HG02981 (cell line): ENCODE measurements around the gene MARCHF10.
"Not testable (repeated sequence)": the region's sequence is repeated elsewhere in the genome, so short reads cannot be mapped to it uniquely, and the experiment has no call there.

Experiments used
- ATAC-seq: cut with Tn5 transposase; IDR thresholded peaks from one replicate; pipeline ENCODE4 v1.9.1; 2021; ENCODE audit warnings: mild to moderate bottlenecking, moderate library complexity; ENCODE audit not compliant: unreplicated experiment

Gene MARCHF10, protein sequence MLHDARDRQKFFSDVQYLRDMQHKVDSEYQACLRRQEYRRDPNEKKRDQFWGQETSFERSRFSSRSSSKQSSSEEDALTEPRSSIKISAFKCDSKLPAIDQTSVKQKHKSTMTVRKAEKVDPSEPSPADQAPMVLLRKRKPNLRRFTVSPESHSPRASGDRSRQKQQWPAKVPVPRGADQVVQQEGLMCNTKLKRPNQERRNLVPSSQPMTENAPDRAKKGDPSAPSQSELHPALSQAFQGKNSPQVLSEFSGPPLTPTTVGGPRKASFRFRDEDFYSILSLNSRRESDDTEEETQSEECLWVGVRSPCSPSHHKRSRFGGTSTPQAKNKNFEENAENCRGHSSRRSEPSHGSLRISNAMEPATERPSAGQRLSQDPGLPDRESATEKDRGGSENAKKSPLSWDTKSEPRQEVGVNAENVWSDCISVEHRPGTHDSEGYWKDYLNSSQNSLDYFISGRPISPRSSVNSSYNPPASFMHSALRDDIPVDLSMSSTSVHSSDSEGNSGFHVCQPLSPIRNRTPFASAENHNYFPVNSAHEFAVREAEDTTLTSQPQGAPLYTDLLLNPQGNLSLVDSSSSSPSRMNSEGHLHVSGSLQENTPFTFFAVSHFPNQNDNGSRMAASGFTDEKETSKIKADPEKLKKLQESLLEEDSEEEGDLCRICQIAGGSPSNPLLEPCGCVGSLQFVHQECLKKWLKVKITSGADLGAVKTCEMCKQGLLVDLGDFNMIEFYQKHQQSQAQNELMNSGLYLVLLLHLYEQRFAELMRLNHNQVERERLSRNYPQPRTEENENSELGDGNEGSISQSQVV

DNA sequence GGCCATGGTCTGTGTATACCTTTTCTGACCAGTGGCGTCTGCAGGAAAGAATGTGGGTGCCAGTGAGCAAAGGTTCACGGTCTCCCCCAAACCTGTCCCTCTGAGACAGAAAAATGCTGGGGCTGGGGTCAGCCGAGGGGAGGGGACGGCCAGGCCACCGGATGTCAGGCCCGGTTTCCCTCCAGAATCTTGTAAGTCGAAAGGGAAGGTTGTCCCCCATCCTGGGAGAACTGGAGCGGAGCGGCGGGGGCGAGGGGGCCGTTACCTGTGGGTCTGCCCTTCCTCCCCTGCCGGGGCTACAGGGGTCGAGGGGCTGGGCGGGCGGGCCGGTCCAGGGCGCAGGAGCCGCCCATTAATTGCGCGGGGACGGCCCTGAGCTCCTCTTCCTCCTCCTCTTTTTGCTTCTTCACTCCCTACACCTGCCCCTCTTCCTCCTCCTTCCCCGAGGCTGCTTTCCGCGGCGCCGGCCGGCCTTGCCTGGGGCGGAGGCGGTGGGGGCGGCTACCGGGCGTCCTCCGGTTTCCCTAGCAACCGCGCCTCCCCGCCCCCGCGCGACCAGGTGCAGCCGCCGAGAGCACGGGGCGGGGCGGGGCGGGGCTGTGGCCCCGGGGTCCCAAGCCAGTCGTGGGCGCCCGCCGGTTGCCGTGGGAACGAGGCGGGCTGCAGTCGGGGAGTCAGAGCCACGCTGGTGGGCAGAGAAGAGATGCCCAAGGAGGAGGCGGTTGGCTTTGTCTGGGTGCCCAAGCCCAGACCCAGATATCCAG lies at the start of gene MARCHF10:
Gene MARCHF10 (minus strand): TSS at position 503 of the 764 bp plus-strand sequence. CDS start 6,579 bp downstream, outside the sequence.
- no peak for ATAC-seq

DNA sequence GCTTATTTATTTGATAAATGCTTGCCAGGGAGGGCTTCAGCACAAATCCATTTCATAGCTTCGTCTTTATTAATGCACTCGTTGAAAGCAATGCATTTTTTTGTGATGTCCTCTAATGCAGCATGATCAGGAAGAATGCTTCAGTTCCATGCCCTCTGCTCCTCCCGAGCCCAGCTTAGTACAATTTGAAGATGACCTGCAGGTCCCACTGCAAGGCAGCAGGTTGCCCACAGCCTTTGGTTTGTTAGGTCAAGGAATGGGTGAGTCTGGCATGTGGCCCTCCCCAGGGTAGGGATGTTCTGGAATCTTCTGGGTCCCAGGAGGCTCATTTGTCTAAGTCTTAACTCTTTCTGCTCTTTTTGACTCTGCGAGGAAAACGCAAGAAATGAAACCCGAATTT lies 49.4 kb upstream of the MARCHF10 start:
- ATAC-seq = no peak

DNA sequence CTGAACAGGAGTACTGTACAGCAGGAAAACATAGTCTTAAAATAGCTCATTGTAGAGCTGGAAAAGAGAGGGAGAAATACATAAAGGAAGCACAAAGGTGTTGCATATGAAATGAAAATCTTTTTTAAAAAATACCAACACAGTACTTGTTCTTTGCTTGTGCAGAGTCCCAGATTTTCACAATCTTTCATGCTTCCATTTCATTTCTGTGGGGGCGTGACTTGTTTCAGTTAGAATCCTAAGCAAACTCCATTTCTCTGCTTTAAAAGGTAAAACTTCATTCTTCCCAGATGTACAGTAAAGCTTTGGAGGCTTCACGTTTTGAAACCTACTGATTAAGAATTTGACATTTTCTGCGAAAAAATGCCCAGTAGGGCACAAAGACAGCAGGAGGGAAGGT lies 48.5 kb upstream of the MARCHF10 start:
- no peak for ATAC-seq

DNA sequence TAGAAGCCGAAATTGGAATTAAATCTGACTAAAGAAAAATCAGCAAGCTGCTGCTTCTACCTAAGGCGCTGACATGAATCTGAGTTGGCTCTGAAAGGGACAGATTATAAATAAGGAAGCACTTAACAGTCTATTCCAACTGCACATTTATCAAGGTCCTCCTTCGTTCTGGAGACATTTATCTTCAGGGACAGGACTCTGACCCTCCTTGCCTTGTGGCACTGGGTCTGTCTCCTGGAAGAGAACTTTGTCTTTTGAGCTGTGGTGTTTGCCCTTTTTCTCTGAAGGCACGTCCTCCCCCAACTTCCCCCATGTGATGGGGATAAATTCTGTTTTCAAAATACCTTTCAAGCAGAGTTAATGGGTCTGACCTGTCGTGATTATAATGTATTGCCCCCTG lies 47.0 kb upstream of the MARCHF10 start:
- no peak for ATAC-seq

DNA sequence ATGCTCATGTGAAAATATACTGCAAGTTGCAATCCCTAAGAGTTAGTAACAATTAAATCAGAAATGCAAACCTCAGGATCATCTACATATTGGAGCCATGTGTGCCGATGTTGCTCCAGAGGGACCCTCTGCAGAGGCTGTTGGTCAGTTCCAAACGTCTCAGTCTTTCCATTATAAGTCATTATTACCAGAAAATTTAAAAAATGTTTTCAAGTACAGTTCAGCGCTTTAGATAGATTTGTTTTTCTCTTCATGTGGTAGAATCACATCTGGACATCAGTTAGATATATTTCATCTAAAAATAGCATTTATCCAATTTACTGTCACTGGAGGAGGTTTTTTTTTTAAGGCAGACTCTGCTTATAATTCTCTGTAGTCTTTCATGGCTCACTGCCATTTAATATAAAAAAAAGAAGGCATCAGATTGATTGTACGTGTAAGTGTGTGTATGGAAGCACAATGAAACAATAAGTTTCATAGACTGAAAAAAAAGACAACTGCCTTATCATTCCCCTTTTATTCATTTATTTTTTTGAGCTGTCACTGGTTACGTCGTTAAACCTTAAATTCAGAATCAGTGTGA lies 46.1 kb upstream of the MARCHF10 start:
- ATAC-seq = no peak

DNA sequence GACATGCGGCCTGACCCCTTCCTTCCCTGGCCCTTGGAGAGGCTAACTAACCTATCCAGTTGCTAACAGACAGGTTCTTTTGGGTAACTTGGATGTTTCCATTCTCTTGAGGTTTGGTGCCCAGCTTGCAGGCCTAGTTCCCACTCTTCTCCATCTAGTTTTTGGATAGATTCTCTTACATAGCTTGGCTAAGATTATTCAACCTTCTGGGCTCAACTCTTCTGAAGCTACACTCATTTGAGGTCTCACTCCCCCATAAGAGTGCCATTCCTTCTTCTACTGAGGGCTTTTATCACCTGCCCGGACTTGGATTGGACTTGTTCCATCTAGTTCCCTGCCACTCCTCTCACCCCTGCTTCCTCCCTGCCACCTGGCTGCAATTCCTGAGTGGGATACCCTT lies 44.1 kb upstream of the MARCHF10 start:
- ATAC-seq = no peak

DNA sequence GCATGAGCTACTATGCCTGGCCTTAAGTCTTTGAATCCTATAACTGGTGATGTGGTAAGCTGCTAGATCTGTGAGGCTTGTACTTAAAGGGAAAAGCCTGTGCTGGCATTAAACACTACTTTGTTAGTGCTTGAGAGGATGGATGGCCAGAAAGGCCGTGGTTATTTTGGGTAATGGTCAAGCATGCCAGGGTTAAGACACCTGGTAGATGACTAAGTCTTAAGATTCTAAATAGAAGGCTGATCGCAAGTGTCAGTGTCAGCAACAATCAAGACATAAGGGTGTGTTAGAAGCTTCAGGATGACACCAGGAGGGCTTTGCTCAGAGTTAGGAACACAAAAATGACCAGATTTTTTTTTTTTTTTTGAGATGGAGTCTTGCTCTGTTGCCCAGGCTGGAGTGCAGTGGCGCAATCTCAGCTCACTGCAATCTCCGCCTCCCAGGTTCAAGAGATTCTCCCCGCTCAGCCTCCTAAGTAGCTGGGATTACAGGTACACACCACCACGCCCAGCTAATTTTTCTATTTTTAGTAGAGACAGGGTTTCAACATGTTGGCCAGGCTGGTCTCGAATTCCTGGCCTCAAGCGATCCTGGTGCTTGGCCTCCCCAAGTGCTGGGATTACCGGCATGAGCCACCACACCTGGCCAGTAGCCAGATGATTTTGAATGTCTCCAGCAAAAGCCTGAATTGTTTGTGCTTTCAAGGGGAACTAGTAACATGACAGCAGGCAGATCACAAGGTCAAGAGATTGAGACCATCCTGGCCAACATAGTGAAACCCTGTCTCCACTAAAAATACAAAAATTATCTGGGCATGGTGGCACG lies 41.7 kb upstream of the MARCHF10 start:
- not testable (repeated sequence) for ATAC-seq

DNA sequence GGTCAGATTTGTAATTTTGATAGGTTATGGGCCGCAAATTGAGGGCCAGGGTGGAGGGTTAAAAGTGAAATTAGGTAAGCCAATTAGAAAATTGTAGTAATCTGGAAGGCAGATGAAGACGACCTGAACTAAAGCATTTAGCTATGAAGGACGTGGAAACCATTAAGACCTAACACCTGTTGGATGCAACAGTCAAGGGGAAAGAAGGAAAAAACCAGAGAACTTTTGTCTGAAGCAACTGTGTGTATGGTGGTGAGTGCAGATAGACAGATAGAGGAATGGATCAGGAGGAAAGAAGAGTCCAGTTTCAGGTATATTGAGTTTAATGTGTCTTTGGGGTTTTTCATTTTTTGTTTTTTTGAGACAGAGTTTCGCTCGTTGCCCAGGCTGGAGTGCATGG lies 40.2 kb upstream of the MARCHF10 start:
- ATAC-seq = no peak

DNA sequence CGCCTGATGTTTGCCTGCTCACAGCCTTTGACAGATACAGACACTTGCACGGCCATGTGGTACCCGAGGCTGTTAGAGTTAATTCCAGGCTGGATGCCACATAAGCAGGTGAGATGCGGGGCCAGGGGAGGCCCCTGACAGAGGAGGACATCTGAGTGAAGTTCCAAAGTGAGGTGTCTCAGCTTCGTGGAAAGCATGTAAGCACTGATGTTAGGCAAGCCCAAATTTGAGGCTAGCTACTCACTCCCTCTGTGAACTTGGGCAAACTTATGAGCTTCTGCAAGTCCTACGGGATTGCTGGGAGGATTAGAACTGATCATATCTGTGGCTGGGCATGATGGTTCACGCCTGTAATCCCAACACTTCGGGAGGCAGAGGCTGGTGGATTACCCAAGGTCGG lies 39.3 kb upstream of the MARCHF10 start:
- ATAC-seq = no peak

DNA sequence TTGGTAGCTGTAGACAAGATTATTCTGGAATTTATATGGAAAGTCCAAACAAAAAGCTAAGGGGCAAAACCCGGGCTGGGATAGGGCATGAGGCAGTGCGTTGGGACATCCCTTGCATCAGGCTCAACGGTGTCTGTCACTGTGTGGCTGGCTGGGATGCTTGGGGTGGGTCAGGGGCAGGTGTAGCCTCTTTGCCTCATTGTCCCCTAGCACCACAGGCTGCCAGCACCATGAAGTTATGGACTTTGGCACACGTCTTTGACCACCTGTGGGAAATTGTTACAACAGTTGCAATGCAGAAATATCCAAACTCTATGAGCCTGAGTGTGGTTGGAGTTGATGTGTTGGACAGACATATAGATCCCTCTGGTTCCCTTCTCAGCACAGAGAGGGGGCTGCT lies 32.8 kb upstream of the MARCHF10 start:
- ATAC-seq = no peak

DNA sequence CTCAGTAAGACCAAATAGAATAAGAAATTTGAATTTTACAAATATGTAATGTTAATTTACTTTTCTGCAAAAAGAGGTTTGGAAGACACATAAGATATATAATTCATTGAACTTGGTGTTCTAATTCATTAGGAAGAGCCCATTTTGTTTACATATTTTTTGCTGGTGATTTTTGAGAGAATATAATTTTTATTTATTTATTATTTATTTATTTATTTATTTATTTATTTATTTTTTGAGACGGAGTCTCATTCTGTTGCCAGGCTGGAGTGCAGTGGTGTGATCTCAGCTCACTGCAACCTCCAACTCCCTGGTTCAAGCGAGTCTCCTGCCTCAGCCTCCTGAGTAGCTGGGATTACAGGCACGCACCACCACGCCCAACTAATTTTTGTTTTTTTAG lies 25.7 kb upstream of the MARCHF10 start:
- not testable (repeated sequence) for ATAC-seq

DNA sequence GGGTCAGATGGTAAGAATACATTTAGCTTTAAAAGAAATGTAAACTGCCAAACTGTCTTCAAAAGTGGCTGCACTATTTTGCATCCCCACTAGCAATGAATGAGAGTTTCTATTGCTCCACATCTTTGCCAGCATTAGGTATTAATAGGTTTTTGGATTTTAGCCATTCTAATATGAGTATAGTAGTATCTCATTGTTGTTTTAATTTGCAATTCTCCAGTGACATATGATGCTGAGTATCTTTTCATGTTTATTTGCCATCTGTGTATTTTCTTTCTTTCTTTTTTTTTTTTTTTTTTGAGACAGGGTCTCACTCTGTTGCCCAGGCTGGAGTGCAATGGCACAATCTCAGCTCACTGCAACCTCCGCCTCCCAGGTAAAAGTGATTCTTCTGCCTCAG lies 24.3 kb upstream of the MARCHF10 start:
- no peak for ATAC-seq

DNA sequence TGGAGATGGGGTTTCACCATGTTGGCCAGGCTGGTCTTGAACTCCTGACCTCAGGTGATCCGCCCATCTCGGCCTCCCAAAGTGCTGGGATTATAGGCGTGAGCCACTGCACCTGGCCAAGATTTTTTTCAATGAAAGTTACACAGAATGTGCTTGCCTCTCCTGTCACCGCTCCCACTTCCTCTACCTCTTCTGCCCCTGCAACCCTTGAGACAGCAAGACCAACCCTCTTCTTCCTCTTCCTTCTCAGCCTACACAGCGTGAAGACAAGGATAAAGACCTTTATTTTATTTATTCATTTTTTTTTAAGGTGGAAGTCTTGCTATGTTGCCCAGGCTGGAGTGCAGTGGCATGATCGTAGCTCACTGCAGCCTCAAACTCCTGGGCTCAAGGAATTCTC lies 23.0 kb upstream of the MARCHF10 start:
- not testable (repeated sequence) for ATAC-seq

DNA sequence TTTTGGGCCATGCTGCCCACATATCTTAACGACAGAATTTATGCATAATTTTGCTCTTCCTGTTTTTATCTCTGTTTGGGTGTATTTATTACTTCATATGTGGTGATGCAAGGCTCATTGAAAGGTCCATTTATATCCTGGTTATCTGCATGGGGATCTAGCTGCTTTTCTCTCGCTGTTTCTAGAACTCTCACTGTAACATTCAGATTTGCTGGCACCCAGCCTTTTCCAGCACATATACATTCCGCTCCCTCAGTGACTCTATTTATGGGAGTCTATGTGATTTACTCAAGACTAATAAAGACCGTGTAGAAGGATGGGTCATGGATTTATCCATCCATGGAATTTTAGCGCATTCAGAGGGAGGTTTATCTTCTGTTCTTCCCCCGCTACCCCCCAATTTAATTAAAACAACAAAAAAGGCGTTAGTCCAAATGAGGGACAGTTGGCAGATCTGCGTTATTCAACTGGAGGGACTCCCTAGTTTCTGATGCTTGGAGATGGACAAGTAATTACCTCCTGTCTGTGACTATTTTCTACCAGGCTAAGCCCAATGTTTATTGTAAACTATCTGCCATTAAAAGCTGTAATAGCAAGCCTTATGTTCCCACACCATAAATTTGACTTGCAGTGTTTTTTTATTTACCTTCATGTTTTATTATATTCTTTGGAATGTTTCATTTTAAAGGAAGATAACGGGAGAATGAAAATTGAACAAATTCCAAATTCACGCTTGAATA lies 19.8 kb upstream of the MARCHF10 start:
- no peak for ATAC-seq

DNA sequence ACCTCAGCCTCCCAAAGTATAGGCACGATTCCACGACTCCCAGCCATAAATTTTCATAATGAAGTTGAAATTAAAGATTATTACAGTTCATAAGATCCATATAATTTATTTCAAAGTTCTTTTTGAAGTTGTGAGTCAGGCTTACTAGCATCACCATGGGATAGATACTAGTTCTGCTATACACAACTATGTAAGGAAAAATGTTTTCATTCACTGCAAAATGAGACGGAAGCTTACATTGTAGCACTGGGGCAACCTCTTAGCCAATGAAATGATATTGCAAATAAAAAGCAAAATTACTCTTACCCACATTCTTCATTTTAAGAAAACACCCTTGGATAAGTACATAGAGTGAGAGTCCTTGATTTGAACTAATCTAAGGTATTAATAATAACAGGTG lies 18.8 kb upstream of the MARCHF10 start:
- no peak for ATAC-seq

DNA sequence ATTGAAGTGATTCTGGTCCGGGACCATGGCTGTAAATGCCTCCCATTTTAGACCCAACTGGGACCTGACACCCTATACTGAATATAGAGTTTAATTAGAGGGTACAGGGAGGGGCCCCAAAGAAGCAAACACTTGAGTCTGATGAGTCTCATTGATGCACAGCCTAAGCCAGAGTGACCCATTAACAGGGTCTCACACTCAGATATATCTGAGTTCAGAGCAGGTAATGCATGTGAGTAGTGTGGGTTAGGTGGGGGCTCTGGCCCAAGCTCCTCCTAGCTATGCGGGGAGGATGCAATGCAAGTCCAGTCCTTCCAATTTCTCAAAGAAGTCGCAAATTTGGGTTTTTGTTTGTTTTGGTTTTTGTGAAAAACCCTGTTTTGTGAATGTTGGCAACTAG lies 17.1 kb upstream of the MARCHF10 start:
- no peak for ATAC-seq

DNA sequence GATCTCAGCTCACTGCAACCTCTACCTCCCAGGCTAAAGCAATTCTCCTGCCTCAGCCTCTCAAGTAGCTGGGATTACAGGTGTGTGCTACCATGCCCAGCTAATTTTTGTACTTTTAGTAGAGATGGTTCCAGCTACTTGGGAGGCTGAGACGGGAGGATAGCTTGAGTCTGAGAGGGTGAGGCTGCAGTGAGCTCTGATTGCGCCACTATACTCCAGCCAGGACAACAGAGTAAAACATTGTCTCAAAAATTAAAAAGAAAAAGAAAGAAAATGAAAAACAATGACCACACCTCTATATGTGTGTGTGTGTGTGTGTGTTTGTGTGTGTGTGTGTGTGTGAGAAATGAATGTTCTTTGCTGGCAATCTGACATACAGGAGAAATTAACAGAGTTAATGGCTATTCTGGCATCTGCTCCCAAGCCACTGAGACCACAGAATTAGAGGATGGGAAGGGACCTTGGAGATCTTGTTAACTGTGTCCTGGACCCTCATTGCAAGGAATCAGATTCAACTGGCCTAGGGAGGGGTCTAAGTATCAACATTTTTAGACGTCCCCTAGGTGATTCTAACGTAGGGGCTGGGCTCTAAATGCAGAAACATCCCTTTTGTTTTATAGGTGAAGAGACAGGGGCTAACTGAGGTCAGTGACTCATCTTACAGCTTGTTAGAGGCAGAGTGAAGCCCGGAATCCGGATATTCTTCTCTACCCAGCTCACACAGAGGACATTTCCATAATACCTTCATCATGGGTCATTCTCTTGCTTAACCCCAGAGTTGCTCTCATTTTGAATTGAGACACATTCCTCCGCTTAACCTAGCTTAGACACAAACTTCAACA lies 16.4 kb upstream of the MARCHF10 start:
- ATAC-seq = no peak

DNA sequence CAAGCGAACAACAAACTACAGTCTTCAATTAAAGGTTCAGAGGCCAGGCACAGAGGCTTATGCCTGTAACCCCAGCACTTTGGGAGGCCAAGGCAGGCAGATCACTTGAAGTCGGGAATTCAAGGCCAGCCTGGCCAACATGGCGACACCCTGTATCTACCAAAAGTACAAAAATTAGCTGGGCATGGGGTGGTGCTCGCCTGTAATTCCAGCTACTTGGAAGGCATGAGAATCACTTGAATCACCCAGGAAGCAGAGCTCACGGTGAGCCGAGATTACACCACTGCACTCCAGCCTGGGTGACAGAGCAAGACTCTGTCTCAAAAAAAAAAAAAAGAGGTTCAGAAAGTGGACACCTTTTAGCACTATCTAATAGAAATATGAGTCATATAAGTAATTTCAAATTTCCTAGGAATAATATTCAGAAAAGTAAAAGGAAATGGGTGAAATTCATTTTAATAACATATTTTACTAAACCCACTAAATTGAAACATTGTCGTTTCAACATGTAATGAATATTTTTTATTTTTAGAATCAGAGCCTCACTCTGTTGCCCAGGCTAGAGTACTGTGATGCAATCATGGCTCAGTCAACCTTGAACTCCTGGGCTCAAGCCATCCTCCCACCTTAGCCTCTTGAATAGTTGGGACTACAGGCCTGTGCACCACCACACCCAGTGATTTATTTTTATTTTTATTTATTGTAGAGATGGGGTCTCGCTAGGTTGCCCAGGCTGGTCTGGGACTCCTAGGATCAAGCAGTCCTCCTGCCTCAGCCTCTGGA lies 15.2 kb upstream of the MARCHF10 start:
- no peak for ATAC-seq
